Stimulated activated CD8-positive, alpha-beta memory T cell treated with anti-CD3 and anti-CD28 coated beads, Interleukin-4, amount 100 ng/mL, for 48 hours (primary cell): ENCODE measurements around the gene LETMD1.
"Not testable (repeated sequence)": the region's sequence is repeated elsewhere in the genome, so short reads cannot be mapped to it uniquely, and the experiment has no call there.

Source experiments
- DNase-seq: peaks from one replicate; pipeline ENCODE4 v3.0.0-alpha.2; 2020

The LETMD1 gene

DNA sequence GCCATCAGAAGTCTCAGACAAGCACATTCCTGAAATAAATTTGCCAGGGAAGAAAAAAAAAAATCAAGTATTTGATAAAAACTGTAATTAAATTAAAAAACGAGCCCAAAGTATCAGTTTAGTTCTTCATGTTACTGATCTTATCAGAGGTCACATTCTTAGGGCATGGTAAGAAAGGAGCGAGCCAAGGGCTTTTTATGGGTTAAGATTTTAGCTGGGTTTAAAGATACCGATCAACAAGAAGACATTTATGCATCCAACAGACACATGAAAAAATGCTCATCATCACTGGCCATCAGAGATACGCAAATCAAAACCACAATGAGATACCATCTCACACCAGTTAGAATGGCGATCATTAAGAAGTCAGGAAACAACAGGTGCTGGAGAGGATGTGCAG is 30.2 kb downstream of the LETMD1 start:
- not testable (repeated sequence) for DNase-seq

DNA sequence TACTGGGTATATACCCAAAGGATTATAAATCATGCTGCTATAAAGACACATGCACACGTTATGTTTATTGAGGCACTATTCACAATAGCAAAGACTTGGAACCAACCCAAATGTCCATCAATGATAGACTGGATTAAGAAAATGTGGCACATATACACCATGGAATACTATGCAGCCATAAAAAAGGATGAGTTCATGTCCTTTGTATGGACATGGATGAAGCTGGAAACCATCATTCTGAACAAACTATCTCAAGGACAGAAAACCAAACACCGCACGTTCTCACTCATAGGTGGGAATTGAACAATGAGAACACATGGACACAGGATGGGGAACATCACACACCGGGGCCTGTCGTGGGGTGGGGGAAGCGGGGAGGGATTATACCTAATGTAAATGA is 30.7 kb downstream of the LETMD1 start:
- not testable (repeated sequence) for DNase-seq

DNA sequence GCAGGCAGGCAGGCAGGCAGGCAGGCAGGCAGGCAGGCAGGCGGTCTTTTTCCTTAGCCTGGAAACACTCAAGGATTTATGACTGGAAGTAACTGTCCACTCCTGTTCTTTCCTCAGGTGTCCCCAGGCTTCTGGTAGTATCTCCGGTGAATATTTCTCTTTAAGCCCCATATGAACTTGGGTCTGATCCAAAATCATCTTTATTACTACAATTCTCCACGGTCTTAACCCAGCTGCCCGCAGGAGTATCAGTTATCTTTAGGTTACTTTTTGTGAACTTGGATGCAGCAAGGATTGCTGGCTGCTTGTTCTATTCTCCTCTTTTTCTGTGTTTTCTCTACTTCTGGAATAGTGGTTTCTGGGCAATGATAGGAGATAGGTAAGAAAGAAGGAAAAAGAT is 32.0 kb downstream of the LETMD1 start:
- no peak for DNase-seq

DNA sequence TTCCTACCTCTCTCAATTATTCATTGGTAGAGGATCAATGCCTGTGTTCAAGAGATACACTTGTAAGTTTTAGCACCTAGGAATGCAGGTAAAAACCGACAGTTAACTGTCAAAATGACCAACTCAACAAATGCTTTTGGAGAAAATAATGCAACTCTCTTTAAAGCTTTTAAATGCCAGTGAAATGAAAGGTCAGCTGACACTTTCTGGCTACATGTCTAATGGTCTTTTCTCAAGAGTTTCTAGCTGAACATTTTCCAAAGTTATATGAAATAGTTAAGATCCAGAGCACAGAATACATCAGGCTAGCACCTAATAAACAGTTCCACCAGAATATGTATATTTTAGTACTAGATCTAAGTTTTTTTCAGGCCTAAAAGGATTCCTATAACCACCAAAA is 33.3 kb downstream of the LETMD1 start:
- DNase-seq: no peak

DNA sequence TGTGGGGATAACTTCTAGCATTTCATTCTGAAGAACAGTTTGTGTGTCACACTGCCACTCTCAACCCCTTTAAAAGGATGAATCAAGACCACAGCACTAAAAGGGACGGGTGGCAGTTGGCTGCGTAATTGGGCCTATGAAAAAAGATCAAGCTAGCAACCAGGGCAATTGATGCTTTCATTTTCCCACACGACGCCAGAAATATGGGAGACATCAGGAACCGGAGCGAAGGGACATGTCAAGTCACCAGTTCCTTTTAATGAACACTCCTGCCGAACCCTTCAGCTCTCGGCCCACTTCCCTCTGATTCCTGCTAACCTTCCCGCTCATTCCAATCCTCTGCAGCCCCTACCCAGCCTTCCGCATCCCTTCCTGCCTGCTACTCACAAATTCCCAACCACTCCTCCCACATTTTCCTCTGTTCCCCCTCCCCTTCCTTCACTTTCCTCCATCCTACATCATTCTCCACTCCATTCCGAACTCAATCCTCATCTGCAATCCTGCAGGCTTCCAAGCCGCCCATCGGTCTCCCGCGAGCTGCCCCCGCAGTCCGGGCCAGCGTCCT is 34.5 kb downstream of the LETMD1 start:
- DNase-seq: peak; percentile 41

DNA sequence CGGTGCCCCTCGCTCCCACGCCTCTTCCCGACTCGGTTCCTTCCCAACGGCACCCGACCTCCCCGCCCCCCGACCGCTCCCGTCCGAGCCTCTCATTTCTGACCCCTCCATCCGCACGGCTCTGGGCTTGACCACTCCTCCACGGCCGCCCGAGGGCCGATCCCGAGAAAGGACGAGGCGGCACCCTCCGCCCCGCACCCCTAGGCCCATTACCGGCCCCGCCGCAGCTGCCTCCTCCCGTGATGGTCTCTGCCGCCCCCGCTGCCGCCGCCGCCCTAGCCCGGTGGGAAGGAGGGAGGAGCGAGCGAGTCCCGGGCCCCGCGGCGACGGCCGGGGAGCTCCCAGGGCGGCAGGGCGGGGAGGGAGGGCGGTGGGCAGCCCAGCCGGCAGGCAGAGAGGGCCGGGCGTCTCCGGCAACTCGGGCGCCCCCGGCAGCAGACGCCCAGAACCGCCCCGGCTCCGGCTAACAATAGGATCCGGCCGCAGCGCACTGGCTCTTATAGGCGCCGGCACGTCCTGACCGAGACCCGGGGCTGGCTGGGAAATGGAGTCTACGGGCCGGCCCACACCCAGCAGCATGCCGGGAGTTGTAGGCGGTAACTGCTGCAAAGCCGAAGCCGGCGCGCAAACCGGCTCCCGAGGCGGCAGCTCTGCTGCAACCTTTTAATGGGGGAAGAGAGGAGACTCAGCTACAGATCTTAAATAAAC is 35.2 kb downstream of the LETMD1 start, which contains the start of gene CSRNP2:
TSS of gene CSRNP2 (minus strand) at position 471 of the 708 bp plus-strand sequence. CDS start 7,035 bp downstream, outside the sequence.
- peak; percentile 96 for DNase-seq

DNA sequence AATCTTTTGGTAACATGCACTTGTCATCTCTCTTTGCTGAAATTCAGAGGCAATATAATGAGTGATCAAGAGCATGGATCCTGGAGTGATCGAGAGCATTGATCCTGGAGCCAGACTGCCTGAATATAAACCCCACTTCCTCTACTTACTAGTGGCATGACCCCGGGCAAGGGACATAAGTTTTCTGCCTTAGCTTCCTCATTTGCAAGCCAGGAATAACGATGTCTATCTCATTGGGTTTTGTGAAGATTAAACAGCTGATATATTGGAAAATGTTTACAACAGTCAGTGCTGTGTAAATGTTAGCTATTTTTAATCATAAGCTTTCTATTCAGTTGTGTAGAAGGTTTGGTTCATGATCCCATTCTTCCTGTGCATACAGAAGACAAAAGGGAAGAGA is 37.6 kb downstream of the LETMD1 start:
- no peak for DNase-seq

DNA sequence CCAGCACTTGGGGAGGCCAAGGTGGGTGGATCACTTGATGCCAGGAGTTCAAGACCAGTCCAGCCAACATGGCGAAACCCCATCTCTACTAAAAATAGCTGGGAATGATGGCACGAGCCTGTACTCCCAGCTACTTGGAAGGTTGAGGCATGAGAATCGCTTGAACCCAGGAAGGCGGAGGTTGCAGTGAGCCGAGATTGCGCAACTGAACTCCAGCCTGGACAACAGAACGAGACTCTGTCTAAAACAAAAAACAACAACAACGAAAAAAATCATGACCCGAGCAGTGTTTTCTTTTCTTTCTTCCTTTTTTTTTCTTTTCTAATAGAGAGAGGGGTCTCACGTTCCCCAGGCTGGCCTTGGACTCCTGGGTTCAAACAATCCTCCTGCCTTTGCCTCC is 38.8 kb downstream of the LETMD1 start:
- DNase-seq: no peak

DNA sequence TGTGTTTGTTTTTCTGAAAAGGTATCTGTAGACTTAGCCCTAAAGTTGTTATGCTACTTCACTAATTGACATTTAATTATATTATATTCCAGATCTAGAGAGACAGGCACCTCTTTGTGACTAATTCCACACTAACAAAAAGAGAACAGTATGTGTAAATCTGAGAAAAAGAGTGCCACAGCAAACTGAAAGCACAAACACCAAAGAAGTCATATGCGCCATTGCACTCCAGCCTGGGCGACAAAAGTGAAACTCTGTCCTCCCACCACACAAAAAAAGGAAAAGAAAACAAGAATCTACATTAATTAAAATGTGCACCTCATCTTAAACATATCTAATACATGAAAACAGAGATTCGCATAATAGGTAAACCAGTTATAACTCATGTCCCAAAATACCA is 39.7 kb downstream of the LETMD1 start:
- DNase-seq: peak; percentile 53

DNA sequence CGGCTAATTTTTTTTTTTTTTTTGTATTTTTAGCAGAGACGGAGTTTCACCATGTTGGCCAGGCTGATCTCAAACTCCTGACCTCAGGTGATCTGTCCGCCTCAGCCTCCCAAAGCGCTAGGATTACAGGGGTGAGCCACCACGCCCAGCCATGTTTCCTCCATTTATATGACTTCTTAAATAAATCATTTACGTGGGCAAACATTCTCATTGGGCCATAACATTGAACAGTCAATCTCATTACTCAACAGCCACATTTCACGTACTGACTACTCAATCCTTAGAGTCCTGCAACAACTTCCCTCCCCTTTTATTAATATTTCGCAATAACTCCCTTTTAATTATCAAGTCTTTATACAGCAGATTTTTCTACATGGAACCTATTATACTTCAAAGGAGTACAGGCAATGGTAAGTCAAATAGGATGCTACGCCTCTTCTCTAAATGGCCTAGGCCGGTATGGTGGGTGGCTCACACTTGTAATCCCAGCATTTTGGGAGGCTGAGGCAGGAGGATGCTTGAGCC is 42.6 kb downstream of the LETMD1 start:
- no peak for DNase-seq

DNA sequence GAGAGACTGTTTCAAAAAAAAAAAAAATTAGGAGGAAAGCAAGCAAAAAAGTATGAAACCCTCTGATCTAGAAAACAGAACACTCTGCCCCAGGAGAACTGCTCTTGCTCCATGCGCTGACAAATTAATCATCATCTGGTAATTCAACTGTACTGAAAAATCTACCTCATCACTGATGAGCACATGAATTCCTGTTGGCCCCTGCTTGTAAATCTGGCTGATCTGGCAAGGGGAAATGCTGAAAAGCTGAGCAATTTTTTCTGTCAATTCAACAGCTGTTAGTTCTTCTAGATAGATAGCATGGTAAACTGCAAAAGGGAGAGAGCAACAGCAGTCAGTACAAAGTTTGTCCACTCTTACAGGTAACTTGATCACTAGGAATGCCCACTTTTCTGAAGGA is 50.5 kb downstream of the LETMD1 start:
- DNase-seq: no peak

DNA sequence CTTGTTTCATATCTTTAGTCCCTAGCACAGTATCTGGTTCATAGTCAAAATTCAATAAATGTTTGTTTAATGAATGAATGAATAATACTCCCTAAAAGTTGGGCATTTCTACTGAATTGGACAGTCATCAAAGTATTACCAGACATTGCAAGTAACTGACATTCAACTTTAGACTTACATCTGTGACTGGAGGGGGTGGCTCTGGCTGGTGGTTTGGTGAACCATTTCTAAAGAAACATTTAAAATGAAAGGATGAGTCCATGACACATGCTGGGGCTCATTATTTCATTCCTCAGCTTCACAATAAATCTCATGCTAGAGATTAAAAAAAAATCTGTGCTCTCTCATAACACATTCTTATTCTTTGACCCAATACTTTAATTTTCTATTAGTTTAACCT is 55.9 kb downstream of the LETMD1 start:
- DNase-seq: peak; percentile 45

DNA sequence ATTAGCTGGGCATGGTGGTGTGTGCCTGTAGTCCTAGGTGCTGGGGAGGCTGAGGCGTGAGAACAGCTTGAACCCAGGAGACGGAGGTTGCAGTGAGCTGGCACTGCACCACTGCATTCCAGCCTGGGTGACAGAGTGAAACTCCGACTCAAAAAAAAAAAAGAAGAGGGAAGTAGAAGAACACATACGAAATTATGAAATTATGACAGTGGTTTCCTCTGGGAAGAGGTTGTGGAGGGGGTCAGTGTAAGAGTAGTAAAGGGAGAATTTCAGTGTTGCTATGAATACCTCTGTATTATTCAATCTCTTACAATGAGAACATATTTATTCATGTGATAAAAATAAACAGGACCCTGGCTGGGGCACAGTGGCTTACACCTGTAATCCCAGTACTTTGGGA is 60.0 kb downstream of the LETMD1 start:
- no peak for DNase-seq
